K562 (cell line): Measurements from ENCODE around the gene IRS1. TPM values are rescaled to one million over a fixed set of nuclear protein-coding genes. Genes with fewer than 3 reads are reported as not detected.
A peak's percentile ranks its signal among the peaks of the same experiment; 100 is the strongest.

Experiments used
- BRD4 ChIP-seq: fragments of 200-600 bp; sonication (generic); IDR thresholded peaks from 2 replicates; pipeline ENCODE4 v1.6.1; 2017; ENCODE audit warnings: inconsistent platforms
- CHD7 ChIP-seq: fragments of 200-600 bp; sonication (generic); IDR thresholded peaks from one replicate; pipeline ENCODE4 v1.6.1; 2012; ENCODE audit warnings: mild to moderate bottlenecking, low read depth, low read length, inconsistent platforms
- E2F5 ChIP-seq: sonication (generic); formaldehyde crosslinking; IDR thresholded peaks from 2 replicates; pipeline ENCODE4 v1.8.0; 2022; ENCODE audit warnings: mild to moderate bottlenecking, missing genetic modification reagents
- FOXJ3 ChIP-seq: sonication (generic); formaldehyde crosslinking; IDR thresholded peaks from 2 replicates; pipeline ENCODE4 v1.4.0; 2020; ENCODE audit warnings: mild to moderate bottlenecking, missing genetic modification reagents
- NFIC ChIP-seq: fragments of 450-650 bp; IDR thresholded peaks from 2 replicates; pipeline ENCODE4 v1.6.1; 2017; ENCODE audit warnings: mild to moderate bottlenecking, inconsistent platforms
- PKNOX1 ChIP-seq: fragments of 450-650 bp; IDR thresholded peaks from 2 replicates; pipeline ENCODE4 v1.6.1; 2016
- PTBP1 ChIP-seq: fragments of 200-400 bp; formaldehyde crosslinking; IDR thresholded peaks from 2 replicates; pipeline ENCODE4 v1.6.1; 2017; ENCODE audit warnings: low read depth, low read length
- SMAD4 ChIP-seq: fragments of 250-450 bp; sonication (Bioruptor Pico); conservative IDR thresholded peaks from 2 replicates; pipeline ENCODE4 v1.8.0; 2021; ENCODE audit warnings: inconsistent platforms, mild to moderate bottlenecking, moderate library complexity
- TSC22D4 ChIP-seq: fragments of 450-650 bp; IDR thresholded peaks from 2 replicates; pipeline ENCODE4 v1.6.1; 2016; ENCODE audit warnings: missing genetic modification characterization, missing biosample characterization, control low read depth
- ZNF41 ChIP-seq: fragments of 250-450 bp; sonication (Bioruptor Pico); conservative IDR thresholded peaks from 2 replicates; pipeline ENCODE4 v1.4.0; 2020; ENCODE audit warnings: mild to moderate bottlenecking
- ZNF639 ChIP-seq, 2 experiments: fragments of 200-800 bp in 1 of 2; sonication (Bioruptor generic) in 1 of 2; sonication (generic) in 1 of 2; formaldehyde crosslinking in 1 of 2; IDR thresholded peaks in 1 of 2; conservative IDR thresholded peaks in 1 of 2; 2 replicates each; pipeline versions ENCODE4 v1.5.0 to v1.6.1; 2016 to 2020; ENCODE audit warnings: missing compliant biosample characterization in 1 of 2, missing genetic modification characterization in 1 of 2, missing genetic modification reagents in 1 of 2
- ZNF668 ChIP-seq: fragments of 250-450 bp; sonication (Bioruptor Pico); IDR thresholded peaks from 2 replicates; pipeline ENCODE4 v1.8.0; 2022; ENCODE audit warnings: mild to moderate bottlenecking, inconsistent platforms
- polyA plus RNA-seq, 8 experiments: library from polyadenylated mRNA; depleted of rRNA in 4 of 8; stranded (reverse) in 5 of 8; unstranded in 3 of 8; fragments of >200 nt; fragmentation: Nextera tagmentation in 2 of 8; fragmentation: Illumina TruSeq in 1 of 8; extraction: Ambion mirVana in 2 of 8; extraction: Trizol in 1 of 8; gene quantifications; 2 replicates each; pipeline versions ENCODE4 v1.2.1 to v1.2.3, GENCODE V29; 2011 to 2014; ENCODE audit warnings: inconsistent platforms in 1 of 8, missing spikeins in 1 of 8
- total RNA-seq, 7 experiments: library from RNA; depleted of rRNA in 6 of 7; stranded (reverse); fragments of >200 nt in 6 of 7; fragmentation: Illumina TruSeq in 2 of 7; extraction: Trizol in 2 of 7; gene quantifications; 2 replicates each; pipeline versions ENCODE4 v1.2.1 to v1.2.3, GENCODE V29; 2011 to 2021; ENCODE audit warnings: low replicate concordance in 1 of 7

Gene IRS1
- total and polyA plus RNA-seq, 9 of the 15 experiments (the other 6 are each of a cell fraction or from before 2014, with no cell fraction given): under 0.01 to 0.31 (median 0.08) TPM; not detected in 1

GRCh38 chr2:226835796-226836547, 36.4 kb upstream of the IRS1 start, which contains the start of gene RHBDD1 (continued):
- TF ChIP-seq BRD4: no peak
- TF ChIP-seq TSC22D4 (tag): no peak
- peak in 1 of 2 experiments; percentile 53; a peak in 2 of 4 replicates for TF ChIP-seq ZNF639 (CRISPR knock-in tag; conservative IDR thresholded peaks at IDR 0.05 in 1 of 2, IDR thresholded peaks at IDR 0.05 in 1 of 2)
- no peak for TF ChIP-seq NFIC
- TF ChIP-seq ZNF668 (CRISPR knock-in tag): no peak
- no peak for TF ChIP-seq ZNF41 (CRISPR knock-in tag)
- peak; percentile 66 for TF ChIP-seq PKNOX1
- TF ChIP-seq PTBP1: no peak
- no peak for TF ChIP-seq CHD7
- peak; percentile 94 for TF ChIP-seq E2F5 (CRISPR knock-in tag)
- TF ChIP-seq SMAD4 (CRISPR knock-in tag): no peak
- no peak for TF ChIP-seq FOXJ3
